NOMO-1 treated with dmso at 0.1 percent for 144 hours (cell line): Measurements from ENCODE around the gene ZIC1.

Experiments
- DNase-seq: peaks from one replicate; lab custom pipeline; 2025; ENCODE audit not compliant: unreplicated experiment; lab: John Stamatoyannopoulos, UW

The ZIC1 gene

GRCh38 chr3:147394884-147395225 is 14.3 kb upstream of the ZIC1 start:
- no peak for DNase-seq

GRCh38 chr3:147395899-147396711 is 13.1 kb upstream of the ZIC1 start:
- DNase-seq: no peak

- no peak for DNase-seq
These were observed 12.5 kb upstream of the ZIC1 start for GRCh38 chr3:147396712-147397046.

GRCh38 chr3:147397155-147397874 is 11.8 kb upstream of the ZIC1 start:
- DNase-seq: no peak

GRCh38 chr3:147397875-147398812 is 11.0 kb upstream of the ZIC1 start:
- no peak for DNase-seq

- no peak for DNase-seq
These were observed 10.2 kb upstream of the ZIC1 start for GRCh38 chr3:147398813-147399534.

GRCh38 chr3:147400111-147400510 is 9.1 kb upstream of the ZIC1 start:
- DNase-seq: no peak

GRCh38 chr3:147400999-147401398 is 8.2 kb upstream of the ZIC1 start:
- no peak for DNase-seq

GRCh38 chr3:147401421-147401820 is 7.7 kb upstream of the ZIC1 start:
- no peak for DNase-seq

- no peak for DNase-seq
These were observed 7.0 kb upstream of the ZIC1 start for GRCh38 chr3:147402159-147402558.

- DNase-seq: no peak
These were observed 5.7 kb upstream of the ZIC1 start for GRCh38 chr3:147403511-147403910.

- DNase-seq: no peak
These were observed 5.0 kb upstream of the ZIC1 start for GRCh38 chr3:147404000-147404799.

- no peak for DNase-seq
These were observed 4.3 kb upstream of the ZIC1 start for GRCh38 chr3:147404800-147405230.

- no peak for DNase-seq
These were observed 3.7 kb upstream of the ZIC1 start for GRCh38 chr3:147405231-147406027.

GRCh38 chr3:147406028-147406931 is 2.9 kb upstream of the ZIC1 start, which contains the start of gene ZIC4:
Gene ZIC4, minus strand, starts transcription at chr3:147406543. Its CDS starts 3,746 bp downstream, at chr3:147402797.
- no peak for DNase-seq

GRCh38 chr3:147407114-147407497 is 2.1 kb upstream of the ZIC1 start:
- DNase-seq: no peak

- no peak for DNase-seq
These were observed 1.5 kb upstream of the ZIC1 start for GRCh38 chr3:147407498-147408187.
